WI38 (cell line): Measurements from ENCODE around the gene ZNF354B.

ENCODE experiments used
- H3K4me3 ChIP-seq: 2 replicates; pipeline ENCODE4 v1.5.1; 2011; ENCODE audit warnings: low read depth, mild to moderate bottlenecking, control low read depth, low read length
- TF ChIP-seq, protein P1 (sequence below): IDR thresholded peaks from 2 replicates; pipeline ENCODE4 v1.5.1; 2012; ENCODE audit warnings: low read depth, mild to moderate bottlenecking, control low read depth, low read length

Gene ZNF354B

DNA sequence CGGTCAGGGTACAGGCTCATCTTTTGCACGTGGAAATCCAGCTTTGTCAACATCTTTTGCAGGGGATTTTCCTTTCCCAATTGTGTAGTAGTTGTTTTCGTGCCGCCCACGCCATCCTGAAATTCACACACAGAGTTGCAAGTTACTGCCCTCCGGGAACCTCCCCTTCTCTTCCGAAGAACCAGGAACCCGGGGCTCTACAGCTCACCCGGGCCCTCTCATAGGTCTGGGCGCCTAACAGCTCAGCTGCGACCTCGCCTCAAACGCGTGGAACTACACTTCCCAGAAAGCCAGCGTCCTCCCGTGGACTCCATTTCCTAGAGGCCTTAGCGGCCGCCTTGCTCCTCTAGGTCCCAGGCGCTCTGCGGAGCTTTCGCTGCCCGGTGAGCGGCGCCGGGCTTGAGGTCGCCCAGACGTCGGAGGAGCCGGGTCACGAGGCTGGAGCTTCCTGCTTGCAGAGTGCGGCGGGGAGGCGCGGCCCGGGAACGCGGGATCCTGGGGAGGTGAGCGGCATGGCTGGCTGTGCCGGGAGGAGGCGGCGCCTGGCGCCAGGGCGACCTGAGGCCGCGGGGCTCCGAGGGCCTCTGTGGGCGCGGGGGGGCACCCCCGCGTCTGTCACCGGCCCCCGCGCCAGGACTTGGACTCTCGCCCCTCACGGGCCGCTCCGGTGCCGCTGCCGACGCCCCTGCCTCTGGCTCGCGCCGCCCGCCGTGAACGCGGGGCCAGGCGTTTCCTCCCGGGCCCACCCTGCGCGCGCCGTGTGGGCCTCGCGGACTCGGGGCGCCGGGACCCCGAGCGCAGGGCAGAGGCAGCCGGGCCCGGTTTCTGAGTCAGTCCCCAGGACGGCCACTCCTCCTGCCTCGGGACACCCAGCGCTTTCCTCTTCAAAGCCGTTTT, at the start of gene ZNF354B:
ZNF354B (plus strand) TSS at position 329 of the 897 bp plus-strand sequence. CDS start 1,095 bp downstream, outside the sequence.
- H3K4me3 ChIP-seq, result peak within 1 kb of the TSS; percentile 64
- TF ChIP-seq, protein P1, sequence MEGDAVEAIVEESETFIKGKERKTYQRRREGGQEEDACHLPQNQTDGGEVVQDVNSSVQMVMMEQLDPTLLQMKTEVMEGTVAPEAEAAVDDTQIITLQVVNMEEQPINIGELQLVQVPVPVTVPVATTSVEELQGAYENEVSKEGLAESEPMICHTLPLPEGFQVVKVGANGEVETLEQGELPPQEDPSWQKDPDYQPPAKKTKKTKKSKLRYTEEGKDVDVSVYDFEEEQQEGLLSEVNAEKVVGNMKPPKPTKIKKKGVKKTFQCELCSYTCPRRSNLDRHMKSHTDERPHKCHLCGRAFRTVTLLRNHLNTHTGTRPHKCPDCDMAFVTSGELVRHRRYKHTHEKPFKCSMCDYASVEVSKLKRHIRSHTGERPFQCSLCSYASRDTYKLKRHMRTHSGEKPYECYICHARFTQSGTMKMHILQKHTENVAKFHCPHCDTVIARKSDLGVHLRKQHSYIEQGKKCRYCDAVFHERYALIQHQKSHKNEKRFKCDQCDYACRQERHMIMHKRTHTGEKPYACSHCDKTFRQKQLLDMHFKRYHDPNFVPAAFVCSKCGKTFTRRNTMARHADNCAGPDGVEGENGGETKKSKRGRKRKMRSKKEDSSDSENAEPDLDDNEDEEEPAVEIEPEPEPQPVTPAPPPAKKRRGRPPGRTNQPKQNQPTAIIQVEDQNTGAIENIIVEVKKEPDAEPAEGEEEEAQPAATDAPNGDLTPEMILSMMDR, result no peak

DNA sequence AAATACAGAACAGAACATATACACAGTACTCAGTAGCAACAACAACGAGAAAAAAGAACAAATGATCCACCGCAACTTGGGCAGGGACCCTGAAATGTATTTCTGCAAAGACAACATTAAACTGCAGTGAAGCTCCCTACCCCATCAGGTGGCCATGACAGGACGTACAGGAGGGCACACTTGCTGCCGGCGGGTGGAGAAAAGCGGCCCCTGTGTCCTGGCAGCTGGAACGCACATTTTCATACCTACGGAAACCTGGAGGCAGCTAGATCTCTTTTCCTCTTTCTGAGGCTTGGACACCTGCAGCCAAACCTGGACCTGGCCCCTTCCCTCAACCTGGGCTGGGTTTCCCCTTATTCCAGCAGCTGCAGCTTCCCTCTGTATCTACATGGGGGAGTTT, 42.2 kb upstream of the ZNF354B start:
- no peak overlapping the region for H3K4me3 ChIP-seq
- TF ChIP-seq, protein P1, result no peak

DNA sequence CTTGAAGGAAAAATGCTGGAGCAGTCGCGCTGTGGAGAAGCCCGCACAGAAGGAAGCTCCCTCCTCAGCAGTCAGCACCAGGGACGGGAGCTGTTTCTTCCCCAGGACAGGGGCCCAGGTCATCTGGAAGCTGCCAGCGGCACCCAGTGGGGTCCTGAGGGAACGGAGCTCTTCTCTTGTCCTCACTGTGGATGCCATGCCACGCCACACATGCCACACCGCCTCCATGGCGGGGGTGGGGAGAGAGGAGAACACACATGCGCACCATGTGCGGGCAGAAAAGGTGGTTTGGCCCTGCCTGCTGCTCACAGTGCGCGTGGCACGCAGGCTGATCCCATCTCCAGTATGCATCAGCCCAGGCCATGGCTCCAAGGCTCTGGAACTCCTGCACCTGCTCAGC, 41.7 kb upstream of the ZNF354B start:
- TF ChIP-seq, protein P1, result no peak
- H3K4me3 ChIP-seq, result no peak overlapping the region

DNA sequence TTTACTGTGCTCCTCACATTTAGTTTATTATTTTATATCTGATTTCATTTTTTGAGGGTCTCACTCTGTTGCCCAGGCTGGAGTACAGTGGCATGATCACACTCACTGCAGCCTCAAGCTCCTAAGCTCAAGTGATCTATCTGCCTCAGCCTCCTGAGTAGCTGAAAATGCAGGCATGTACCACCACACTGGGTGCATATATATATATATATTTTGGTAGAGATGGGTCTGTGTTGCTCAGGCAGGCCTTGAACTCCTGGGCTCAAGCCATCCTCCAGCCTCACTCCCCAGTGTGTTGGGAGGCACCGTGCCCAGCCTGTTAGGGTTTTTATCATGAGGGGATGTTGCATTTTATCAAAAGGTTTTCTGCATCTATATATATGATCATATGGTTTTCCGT, 39.8 kb upstream of the ZNF354B start:
- TF ChIP-seq, protein P1, result no peak
- no peak overlapping the region for H3K4me3 ChIP-seq

DNA sequence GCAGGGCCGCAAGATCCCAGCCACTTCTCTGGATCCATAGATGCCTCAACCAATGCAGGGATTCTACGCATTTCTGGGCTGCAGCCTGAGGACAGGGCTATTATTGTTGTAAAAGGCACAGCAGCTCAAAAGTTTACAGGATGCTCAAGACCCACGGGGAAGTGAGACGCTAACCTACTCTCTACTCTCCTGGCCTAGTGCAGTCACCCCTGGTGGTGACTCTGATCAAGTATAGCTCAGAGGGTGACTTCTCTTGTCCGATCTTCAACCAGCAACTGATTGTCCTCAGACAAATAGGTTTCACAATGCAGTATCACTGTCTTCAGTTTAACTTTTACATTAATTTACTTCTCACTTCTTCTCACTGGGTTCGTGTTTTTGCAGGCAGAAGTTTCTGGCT, 34.3 kb upstream of the ZNF354B start:
- H3K4me3 ChIP-seq, result no peak overlapping the region
- TF ChIP-seq, protein P1, result no peak

DNA sequence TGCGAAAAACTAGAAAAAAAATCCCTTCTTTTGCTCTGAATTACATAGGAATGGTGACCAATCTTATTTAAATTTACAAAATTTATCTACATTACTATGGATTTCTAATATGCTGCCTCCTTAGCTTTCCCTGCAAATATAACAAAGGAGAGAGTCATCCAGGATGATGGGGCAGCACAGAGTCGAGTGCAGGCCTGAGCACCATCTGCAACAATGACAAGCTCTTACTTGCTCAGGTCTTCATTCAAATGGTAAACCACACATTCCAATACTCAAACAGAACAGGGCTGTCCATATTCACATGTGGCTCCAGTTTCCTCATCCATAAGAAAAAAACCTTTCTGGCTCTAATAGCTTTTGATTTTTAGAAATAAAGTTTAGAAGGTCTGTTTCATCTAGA, 33.5 kb upstream of the ZNF354B start:
- TF ChIP-seq, protein P1, result no peak
- H3K4me3 ChIP-seq, result no peak overlapping the region

DNA sequence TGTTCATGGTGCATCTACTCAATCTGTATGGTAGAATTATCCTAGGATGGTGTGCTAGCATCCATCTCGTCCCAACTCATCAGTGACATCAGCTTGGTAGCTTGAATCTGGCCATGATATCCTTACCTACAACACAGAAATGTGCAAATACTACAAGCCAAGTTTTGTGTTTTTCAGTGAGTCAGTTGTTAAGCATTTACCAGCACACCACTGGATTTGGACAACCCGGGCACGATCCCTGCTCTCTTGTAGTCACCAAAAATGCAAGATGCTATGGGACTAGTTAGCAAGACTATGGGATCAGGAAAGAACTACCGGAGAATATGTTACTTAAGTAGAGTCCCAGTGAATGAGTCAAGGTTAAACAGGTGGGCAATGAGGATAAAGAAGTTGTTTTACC, 32.1 kb upstream of the ZNF354B start:
- TF ChIP-seq, protein P1, result no peak
- H3K4me3 ChIP-seq, result no peak overlapping the region
